Measurements from ENCODE around the gene TMEM95. TPM values are rescaled to one million over a fixed set of nuclear protein-coding genes. Genes with fewer than 3 reads are reported as not detected.

TMEM95 gene
- total and polyA plus RNA-seq, 2 of the 8 experiments (the other 6 are each of a cell fraction or from before 2014, with no cell fraction given): not detected

GRCh38 chr17:7317161-7317803, 37.7 kb upstream of the TMEM95 start (continued):
- no peak for TF ChIP-seq CHD7 (IDR thresholded peaks at IDR 0.05; ENCODE audit: insufficient replicate concordance, low read length)

Data from H1 (cell line).